Measurements from ENCODE around the gene NAT9.
A peak's percentile ranks its signal among the peaks of the same experiment; 100 is the strongest.

Gene NAT9

GRCh38 chr17:74744714-74745547 lies 31.2 kb downstream of the NAT9 start:
- peak; percentile 87 for DNase-seq (ENCODE audit: low spot score)

DNA sequence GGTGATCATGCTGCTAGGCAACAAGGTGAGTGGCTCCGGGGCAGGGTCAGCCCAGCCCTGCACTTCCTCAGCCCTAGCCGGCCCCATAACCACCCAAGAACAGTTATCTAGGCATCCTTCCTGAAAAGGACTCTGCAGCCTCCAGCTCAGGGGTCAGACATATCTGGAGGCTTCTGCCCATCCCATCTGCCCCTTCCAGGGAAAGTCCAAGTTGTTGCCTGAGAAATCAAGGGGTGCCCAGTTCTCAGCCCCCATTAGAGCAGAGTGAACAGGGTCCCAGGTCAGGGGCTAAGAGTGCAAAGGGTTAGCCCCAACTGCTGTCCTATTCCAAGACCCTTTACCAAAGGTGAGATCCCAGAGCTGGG lies 31.8 kb downstream of the NAT9 start:
- no peak for DNase-seq (ENCODE audit: low spot score)

DNA sequence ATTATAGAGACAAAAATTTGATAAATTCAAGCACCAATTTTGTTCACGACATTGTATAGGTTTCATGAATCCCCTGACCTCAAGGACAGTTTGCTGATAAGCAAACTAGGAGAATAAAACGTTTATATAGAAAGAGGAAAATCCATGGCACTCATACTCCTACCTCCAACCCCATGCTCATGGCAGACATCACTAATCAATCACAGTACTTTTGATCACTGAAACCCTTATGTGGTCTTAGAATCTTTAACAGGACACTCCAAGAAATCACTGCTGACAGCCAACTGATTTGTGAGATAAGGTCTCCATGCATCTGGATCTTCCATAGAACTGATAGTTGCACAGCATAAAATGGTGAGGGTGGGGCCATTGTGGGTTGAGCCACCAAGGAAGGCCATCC lies 32.4 kb downstream of the NAT9 start:
- DNase-seq (ENCODE audit: low spot score): no peak

DNA sequence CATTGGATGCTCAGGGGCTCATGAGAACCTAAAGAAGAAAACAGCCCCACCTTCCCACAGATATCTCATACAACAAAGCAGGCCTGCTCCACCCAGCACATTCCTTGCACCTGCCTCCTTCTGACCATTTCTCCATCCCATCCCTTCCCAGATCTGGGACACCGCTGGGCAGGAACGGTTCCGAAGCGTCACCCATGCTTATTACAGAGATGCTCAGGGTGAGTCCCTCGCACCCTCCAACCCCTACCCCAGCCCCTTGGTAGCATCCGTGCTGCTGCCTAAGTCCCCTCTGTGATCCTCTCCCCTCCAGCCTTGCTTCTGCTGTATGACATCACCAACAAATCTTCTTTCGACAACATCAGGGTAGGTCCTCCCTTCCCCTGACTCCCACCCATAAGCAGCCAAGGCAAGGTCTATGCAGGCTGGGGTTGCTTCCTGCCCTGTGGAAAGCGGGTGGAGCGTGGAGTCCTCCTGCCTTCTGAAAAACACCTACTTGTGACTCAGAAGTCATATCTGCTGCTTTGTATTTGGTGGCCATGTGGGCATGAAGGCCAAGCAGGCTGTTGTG lies 33.1 kb downstream of the NAT9 start:
- DNase-seq (ENCODE audit: low spot score): no peak

- DNase-seq (ENCODE audit: low spot score): peak; percentile 56
Observed at GRCh38 chr17:74742153-74742515, 34.0 kb downstream of the NAT9 start.

- no peak for DNase-seq (ENCODE audit: low spot score)
Observed at GRCh38 chr17:74740641-74741387, 35.3 kb downstream of the NAT9 start.

DNA sequence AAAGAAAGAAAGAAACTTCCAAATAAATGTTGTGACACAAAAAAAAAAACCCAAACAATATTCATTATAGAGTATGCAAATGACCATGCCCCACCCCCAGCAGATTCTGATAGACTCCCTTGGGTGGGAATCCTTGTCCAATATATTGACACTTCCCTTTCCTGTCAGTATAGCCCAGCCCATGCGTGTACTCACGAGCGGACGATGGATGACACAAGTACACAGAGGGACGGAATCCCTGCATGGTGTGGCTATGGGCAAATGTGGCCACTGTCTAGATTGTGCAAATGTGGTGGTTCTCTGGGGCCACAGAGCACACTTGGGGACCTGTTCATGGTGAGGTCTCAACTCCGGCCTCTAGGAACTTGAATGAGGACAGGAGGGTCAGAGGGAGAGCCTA lies 36.0 kb downstream of the NAT9 start:
- DNase-seq (ENCODE audit: low spot score): no peak

- no peak for DNase-seq (ENCODE audit: low spot score)
Observed at GRCh38 chr17:74739227-74739831, 36.8 kb downstream of the NAT9 start.

GRCh38 chr17:74738051-74738996 lies 37.8 kb downstream of the NAT9 start:
- DNase-seq (ENCODE audit: low spot score): peak; percentile 84

DNA sequence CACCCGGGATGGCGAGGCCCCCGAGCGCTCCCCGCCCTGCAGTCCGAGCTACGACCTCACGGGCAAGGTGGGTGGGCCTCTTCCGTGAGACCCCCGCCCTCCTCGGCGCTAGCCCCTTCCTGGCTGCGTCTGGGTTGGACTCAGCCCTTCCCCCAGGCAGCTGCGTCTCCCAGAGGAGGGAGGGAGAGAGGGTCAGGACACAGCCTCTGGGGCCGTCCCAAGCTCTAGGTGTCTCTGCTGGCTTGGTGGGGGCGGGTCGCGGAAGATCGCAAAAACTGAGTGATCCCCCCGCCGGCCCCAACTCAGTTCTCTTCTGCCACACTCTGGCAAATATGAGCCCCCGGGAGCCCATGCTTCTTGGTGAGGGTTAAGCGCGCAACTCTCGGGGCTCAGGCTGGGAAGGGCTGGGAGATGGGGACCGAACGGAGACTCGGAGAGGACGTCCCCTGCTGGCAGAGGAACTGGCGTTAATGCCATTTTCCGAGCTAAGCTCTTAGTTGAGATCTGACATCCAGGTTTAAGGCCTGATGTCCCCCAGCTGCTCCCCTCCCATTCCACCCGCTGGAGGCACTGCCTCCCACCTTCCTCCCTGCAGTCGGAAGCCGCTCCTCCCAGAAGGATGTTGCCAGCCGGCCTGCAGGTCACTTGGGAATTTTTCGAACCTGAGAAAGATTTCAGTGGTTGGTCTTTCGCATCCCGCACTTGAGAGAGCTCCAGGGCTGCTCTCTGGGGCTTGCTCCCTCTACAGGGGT lies 38.7 kb downstream of the NAT9 start:
- DNase-seq (ENCODE audit: low spot score): peak; percentile 51

GRCh38 chr17:74736513-74737298 lies 39.4 kb downstream of the NAT9 start, which contains the start of gene RAB37:
Gene RAB37 (plus strand): TSS chr17:74737256. CDS start chr17:74737273, 17 bp downstream.
- DNase-seq (ENCODE audit: low spot score): peak; percentile 54

GRCh38 chr17:74734256-74734655 lies 41.9 kb downstream of the NAT9 start:
- no peak for DNase-seq (ENCODE audit: low spot score)

- DNase-seq (ENCODE audit: low spot score): no peak
Observed at GRCh38 chr17:74733365-74734122, 42.6 kb downstream of the NAT9 start.

DNA sequence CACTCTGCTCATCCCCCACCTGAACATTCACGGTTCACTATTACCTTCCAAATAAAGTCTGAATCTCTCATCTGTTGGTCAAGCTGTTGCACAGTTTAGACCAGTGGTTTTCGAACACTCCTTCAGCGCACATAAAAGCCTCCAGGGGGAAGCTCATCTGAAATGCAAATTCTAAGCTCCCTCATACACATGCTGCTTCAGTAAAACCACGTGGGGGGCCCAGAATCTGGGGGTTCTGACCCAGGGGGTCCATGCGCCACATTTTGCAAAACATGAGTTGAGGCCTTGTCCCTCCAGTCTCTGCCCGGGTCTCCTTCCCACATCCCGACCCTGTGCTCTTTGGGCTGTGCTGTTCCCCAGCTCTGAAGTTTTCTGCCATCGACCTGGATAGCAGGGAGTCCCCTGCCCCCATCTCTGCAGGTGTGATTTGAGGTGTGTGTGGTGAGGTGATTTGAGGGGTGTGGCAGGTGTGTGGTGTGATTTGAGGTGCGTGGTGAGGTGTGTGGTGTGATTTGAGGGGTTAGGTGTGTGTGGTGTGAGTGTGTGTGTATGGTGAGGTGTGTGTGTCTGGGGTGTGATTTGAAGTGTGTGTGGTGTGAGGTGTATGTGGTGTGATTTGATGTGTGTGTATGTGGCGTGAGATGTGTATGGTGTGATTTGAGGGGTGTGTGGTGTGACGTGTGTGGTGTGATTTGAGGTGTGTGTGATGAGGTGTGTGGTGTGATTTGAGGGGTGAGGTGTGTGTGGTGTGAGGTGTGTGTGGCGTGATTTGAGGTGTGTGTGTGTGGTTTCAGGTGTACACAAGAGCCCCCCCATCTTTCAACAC lies 43.9 kb downstream of the NAT9 start:
- DNase-seq (ENCODE audit: low spot score): no peak

- no peak for DNase-seq (ENCODE audit: low spot score)
Observed at GRCh38 chr17:74731347-74731605, 44.9 kb downstream of the NAT9 start.

- DNase-seq (ENCODE audit: low spot score): peak; percentile 81
Observed at GRCh38 chr17:74730491-74731346, 45.4 kb downstream of the NAT9 start.

DNA sequence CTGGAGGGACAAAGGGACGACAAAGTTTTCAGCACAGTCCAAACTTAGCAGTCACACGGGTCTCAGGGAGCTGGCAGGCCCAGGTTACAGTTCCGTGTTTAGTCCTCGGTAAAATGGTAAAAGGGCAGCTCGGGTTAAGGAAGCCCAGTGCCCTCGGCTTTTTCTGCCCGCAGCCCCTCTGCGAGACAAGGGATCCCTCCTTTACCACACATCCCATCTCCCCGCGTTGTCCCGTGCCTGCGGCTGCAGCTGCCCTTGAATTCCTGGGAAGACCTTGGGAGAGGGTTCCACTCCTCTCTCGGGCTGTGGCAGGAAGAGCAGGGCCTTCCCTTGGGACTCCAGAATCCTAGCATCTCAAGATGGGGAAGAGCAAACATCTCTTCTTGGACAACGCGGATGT lies 46.3 kb downstream of the NAT9 start:
- no peak for DNase-seq (ENCODE audit: low spot score)

DNA sequence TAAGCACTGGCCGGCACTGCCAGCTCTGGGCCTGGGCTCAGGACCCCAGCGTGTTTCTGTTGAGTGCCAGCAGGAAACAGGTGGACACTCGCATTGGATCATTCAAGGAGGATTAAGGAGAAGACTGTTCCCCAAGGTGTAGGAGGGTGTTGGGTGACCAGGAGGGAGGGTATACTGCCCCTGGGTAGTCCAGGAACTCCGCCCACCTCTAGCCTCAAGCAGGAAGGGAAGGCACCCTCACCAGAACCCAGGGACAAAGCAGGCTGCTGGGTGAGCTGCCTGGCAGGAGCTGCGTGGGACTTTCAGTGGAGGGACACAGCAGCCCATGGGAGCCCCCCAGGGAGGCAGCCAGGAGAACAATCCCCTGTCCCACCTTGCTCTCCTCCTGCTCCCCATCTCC lies 46.8 kb downstream of the NAT9 start:
- no peak for DNase-seq (ENCODE audit: low spot score)

All from CD4-positive, alpha-beta T cell treated with Interleukin-2 at 100 ng/mL for 4 hours (primary cell).